ENCODE results near the gene RAB24. TPM values are rescaled to one million over a fixed set of nuclear protein-coding genes. Genes with fewer than 3 reads are reported as not detected.

RAB24 gene
- total and polyA plus RNA-seq, 12 donors: 29.4 to 134 (median 51.6) TPM

GRCh38 chr5:177339107-177339638 lies 35.7 kb upstream of the RAB24 start:
- Histone ChIP-seq H3K4me3 (no peak overlapping the region), H3K4me1 (replicated peaks in 1 of 2) (no peaks in the 10 kb centered on the region), H3K27me3 (no peaks in the 10 kb centered on the region), H3K27ac (no peak overlapping the region), H3K36me3 (replicated peaks in 1 of 2) (peaks cover 0 to 52% of the 10 kb centered on the region in 2 donors), H3K9me3 (replicated peaks in 1 of 3) (no peaks in the 10 kb centered on the region)
- 60 to 71% (median 61%) methylated on average over 9 to 11 of the region's 11 CpGs for WGBS, 4 donors
- TF ChIP-seq POLR2A (IDR thresholded peaks at IDR 0.05) (no peak), CTCF (IDR thresholded peaks at IDR 0.05) (no peak)
- DNase-seq: no peak
- intact Hi-C loops (cut with DNase I): no loop called here

- WGBS, 4 donors: 85 to 88% (median 86%) methylated on average over 8 to 22 of the region's 22 CpGs
- intact Hi-C loops (cut with DNase I): no loop called here
Observed at GRCh38 chr5:177338251-177339106, 35.0 kb upstream of the RAB24 start.

GRCh38 chr5:177336603-177337494 lies 33.3 kb upstream of the RAB24 start:
- TF ChIP-seq CTCF (IDR thresholded peaks at IDR 0.05) (no peak), POLR2A (IDR thresholded peaks at IDR 0.05) (no peak)
- Histone ChIP-seq H3K27ac (no peak overlapping the region), H3K4me3 (no peak overlapping the region), H3K36me3 (replicated peaks in 1 of 2) (peaks cover 0 to 73% of the 10 kb centered on the region in 2 donors), H3K4me1 (replicated peaks in 1 of 2) (no peaks in the 10 kb centered on the region), H3K27me3 (no peaks in the 10 kb centered on the region), H3K9me3 (replicated peaks in 1 of 3) (no peaks in the 10 kb centered on the region)
- 90 to 92% (median 91%) methylated on average over 23 to 36 of the region's 36 CpGs for WGBS, 4 donors
- intact Hi-C loops (cut with DNase I): no loop called here
- DNase-seq: no peak

More at GRCh38 chr5:177338251-177339106, 35.0 kb upstream of the RAB24 start:
- Histone ChIP-seq H3K27me3 (no peaks in the 10 kb centered on the region), H3K27ac (no peak overlapping the region), H3K4me3 (no peak overlapping the region), H3K4me1 (replicated peaks in 1 of 2) (no peaks in the 10 kb centered on the region), H3K9me3 (replicated peaks in 1 of 3) (no peaks in the 10 kb centered on the region), H3K36me3 (replicated peaks in 1 of 2) (peaks cover 0 to 58% of the 10 kb centered on the region in 2 donors)
- DNase-seq: no peak
- TF ChIP-seq CTCF (IDR thresholded peaks at IDR 0.05) (no peak), POLR2A (IDR thresholded peaks at IDR 0.05) (no peak)

- no peak for DNase-seq
- Histone ChIP-seq H3K27me3 (no peaks in the 10 kb centered on the region), H3K27ac (no peak overlapping the region), H3K9me3 (replicated peaks in 1 of 3) (no peaks in the 10 kb centered on the region), H3K4me3 (no peak overlapping the region), H3K36me3 (replicated peaks in 1 of 2) (peaks cover 0 to 73% of the 10 kb centered on the region in 2 donors), H3K4me1 (replicated peaks in 1 of 2) (no peaks in the 10 kb centered on the region)
- intact Hi-C loops (cut with DNase I): no loop called here
- WGBS, 4 donors: 64 to 72% (median 65%) methylated on average over 11 to 12 of the region's 12 CpGs
- TF ChIP-seq POLR2A (IDR thresholded peaks at IDR 0.05) (no peak), CTCF (IDR thresholded peaks at IDR 0.05) (no peak)
Observed at GRCh38 chr5:177336112-177336511, 32.6 kb upstream of the RAB24 start.
